B cell (primary cell): Measurements from ENCODE around the gene NMNAT3. TPM values are rescaled to one million over a fixed set of nuclear protein-coding genes. Genes with fewer than 3 reads are reported as not detected.

Source experiments
- ATAC-seq: fragments of 200-7000 bp; cut with Tn5 transposase; one replicate; pipeline ENCODE4 v1.10.0; 2021; ENCODE audit warnings: low read depth, mild to moderate bottlenecking, moderate number of reproducible peaks, moderate library complexity
- CTCF ChIA-PET: fragments of 350-600 bp; sonication (Branson Sonifier 250); formaldehyde crosslinking; loops from one replicate; lab custom pipeline; 2021; ENCODE audit warnings: antibody characterized with exemption, inconsistent platforms; lab: Charles Lee
- POLR2A ChIA-PET: fragments of 350-600 bp; sonication (Branson Sonifier 250); formaldehyde crosslinking; loops from one replicate; lab custom pipeline; 2021; ENCODE audit warnings: antibody characterized with exemption; lab: Charles Lee
- DNase-seq: peaks from one replicate; pipeline ENCODE4 v3.0.0; 2013
- H2AFZ ChIP-seq: 2 replicates; pipeline ENCODE4 v1.6.1; 2012; ENCODE audit warnings: mild to moderate bottlenecking, low read depth, low read length; ENCODE audit not compliant: insufficient read depth, poor library complexity, severe bottlenecking
- H3K27ac ChIP-seq, 2 donors: 1 replicate in 1 of 2; 2 replicates in 1 of 2; pipeline ENCODE4 v1.5.1; 2012 to 2013; ENCODE audit warnings: low read length in 2 of 2, mild to moderate bottlenecking in 2 of 2, moderate library complexity in 1 of 2
- H3K27me3 ChIP-seq, 4 experiments: fragments of 200-600 bp in 1 of 4; sonication (generic) in 1 of 4; replicated peaks in 1 of 4; 1 replicate in 2 of 4; 2 replicates in 2 of 4; pipeline versions ENCODE4 v1.6.1 to v1.7.0; 2013 to 2016; ENCODE audit warnings: low read length in 3 of 4, mild to moderate bottlenecking in 2 of 4, mixed read lengths in 1 of 4, moderate library complexity in 1 of 4; ENCODE audit not compliant: insufficient read depth in 4 of 4, control insufficient read depth in 3 of 4; ENCODE audit errors: control extremely low read depth in 1 of 4
- H3K36me3 ChIP-seq, 2 experiments: replicated peaks in 1 of 2; 1 replicate in 1 of 2; 2 replicates in 1 of 2; pipeline versions ENCODE4 v1.6.1 to v1.7.1; 2013; ENCODE audit warnings: low read length in 1 of 2; ENCODE audit not compliant: insufficient read depth in 2 of 2, control insufficient read depth in 1 of 2; ENCODE audit errors: control extremely low read depth in 1 of 2, extremely low read depth in 1 of 2
- H3K4me1 ChIP-seq, 2 donors: fragments of 200-600 bp in 1 of 2; sonication (generic) in 1 of 2; 1 replicate in 1 of 2; 2 replicates in 1 of 2; pipeline versions ENCODE4 v1.5.1 to v1.6.1; 2013 to 2017; ENCODE audit warnings: low read length in 2 of 2; ENCODE audit not compliant: control insufficient read depth in 2 of 2, insufficient read depth in 2 of 2
- H3K4me2 ChIP-seq: replicated peaks from 2 replicates; pipeline ENCODE3; 2012; ENCODE audit warnings: mild to moderate bottlenecking, low read depth, low read length; ENCODE audit not compliant: poor library complexity, severe bottlenecking
- H3K4me3 ChIP-seq, 5 experiments: fragments of 200-600 bp in 1 of 5; sonication (generic) in 1 of 5; 1 replicate in 3 of 5; 2 replicates in 2 of 5; pipeline versions ENCODE4 v1.5.1 to v1.7.0; 2011 to 2016; ENCODE audit warnings: low read length in 4 of 5, mild to moderate bottlenecking in 4 of 5, low read depth in 2 of 5, control low read depth in 1 of 5, moderate library complexity in 1 of 5; ENCODE audit not compliant: insufficient read depth in 1 of 5; ENCODE audit errors: control extremely low read depth in 1 of 5, extremely low read depth in 1 of 5
- H3K79me2 ChIP-seq: fragments of 200-600 bp; sonication (generic); one replicate; pipeline ENCODE4 v1.6.0; 2016; ENCODE audit warnings: low read length; ENCODE audit not compliant: control insufficient read depth, insufficient read depth
- H3K9ac ChIP-seq: fragments of 200-600 bp; sonication (generic); 2 replicates; pipeline ENCODE4 v1.6.1; 2017; ENCODE audit warnings: mild to moderate bottlenecking, low read length, moderate library complexity
- H3K9me3 ChIP-seq, 3 donors: one replicate each; pipeline versions ENCODE4 v1.6.1 to v1.7.1; 2013; ENCODE audit warnings: low read length in 2 of 3; ENCODE audit not compliant: control insufficient read depth in 2 of 3, insufficient read depth in 1 of 3; ENCODE audit errors: control extremely low read depth in 1 of 3
- H4K20me1 ChIP-seq: 2 replicates; pipeline ENCODE4 v1.6.0; 2012; ENCODE audit warnings: mild to moderate bottlenecking, low read length; ENCODE audit not compliant: insufficient read depth, control insufficient read depth, poor library complexity, severe bottlenecking
- H3K27ac Mint-ChIP-seq: one replicate; pipeline ENCODE4 v1.8.0; 2021; ENCODE audit warnings: mixed read lengths
- H3K27me3 Mint-ChIP-seq: one replicate; pipeline ENCODE4 v1.8.0; 2021; ENCODE audit warnings: mixed read lengths
- H3K4me1 Mint-ChIP-seq: one replicate; pipeline ENCODE4 v1.8.0; 2021; ENCODE audit warnings: mixed read lengths
- H3K4me3 Mint-ChIP-seq: one replicate; pipeline ENCODE4 v1.8.0; 2021; ENCODE audit warnings: mixed read lengths
- H3K9me3 Mint-ChIP-seq: one replicate; pipeline ENCODE4 v1.8.0; 2022; ENCODE audit warnings: mixed read lengths; ENCODE audit not compliant: insufficient read depth
- CTCF ChIP-seq: fragments of 200-600 bp; IDR thresholded peaks from one replicate; pipeline ENCODE4 v1.8.0; 2022; ENCODE audit warnings: antibody characterized with exemption, mild to moderate bottlenecking
- EZH2 ChIP-seq: IDR thresholded peaks from 2 replicates; pipeline ENCODE4 v1.6.1; 2012; ENCODE audit warnings: borderline replicate concordance, low read depth, mild to moderate bottlenecking, moderate library complexity, low read length; ENCODE audit not compliant: insufficient read depth, poor library complexity, severe bottlenecking
- WGBS: methylation state at CpG from one replicate; pipeline ENCODE4 v1.1.5; 2013; ENCODE audit warnings: missing lambda C conversion rate; ENCODE audit not compliant: insufficient coverage; 5-methylcytosine and 5-hydroxymethylcytosine counted together
- intact Hi-C: fragments of 100-400 bp; cut with micrococcal nuclease; formaldehyde crosslinking; loops from one replicate; pipeline ENCODE4 v1.10.0; 2022
- polyA plus RNA-seq: library from polyadenylated mRNA; depleted of rRNA; stranded (reverse); fragments of >200 nt; gene quantifications from 2 replicates; pipeline ENCODE4 v1.2.3, GENCODE V29; 2012
- total RNA-seq, 2 donors: library from RNA; stranded (reverse); fragments of 120-200 nt in 1 of 2; gene quantifications; 1 replicate in 1 of 2; 2 replicates in 1 of 2; pipeline versions ENCODE4 v1.2.3 to v1.2.4, GENCODE V29; 2013 to 2022

The NMNAT3 gene
- total and polyA plus RNA-seq, 2 donors (not counting 1 experiment from before 2014, with no cell fraction given): 1.9 to 3.3 TPM

GRCh38 chr3:139537795-139538621, 139.8 kb downstream of the NMNAT3 start:
- peaks cover 12% of the 10 kb centered on the region for H3K4me1 Mint-ChIP-seq
- CTCF ChIA-PET: no interaction called here
- H3K27ac Mint-ChIP-seq: no peak overlapping the region
- H3K9ac ChIP-seq: no peak overlapping the region
- H3K36me3 ChIP-seq: no peaks in the 10 kb centered on the region
- H3K9me3 Mint-ChIP-seq: no peaks in the 10 kb centered on the region
- WGBS: 84% methylated on average over 4 of the region's 5 CpGs
- no peaks in the 10 kb centered on the region for H3K9me3 ChIP-seq
- no peaks in the 10 kb centered on the region for H4K20me1 ChIP-seq
- H3K4me3 Mint-ChIP-seq: no peak overlapping the region
- DNase-seq (no peak), ATAC-seq (no peak)
- H3K4me1 ChIP-seq: peaks cover 0 to 4% of the 10 kb centered on the region in 2 donors
- H3K27me3 ChIP-seq: peaks cover 0 to 35% (median 13%) of the 10 kb centered on the region in 4 experiments
- intact Hi-C loops: no loop called here
- no peak for TF ChIP-seq EZH2
- no peak for TF ChIP-seq CTCF
- no peak overlapping the region for H3K4me2 ChIP-seq
- H3K27me3 Mint-ChIP-seq: peaks cover 52% of the 10 kb centered on the region
- POLR2A ChIA-PET: no interaction called here
- H3K79me2 ChIP-seq: no peaks in the 10 kb centered on the region
- no peak overlapping the region for H3K4me3 ChIP-seq
- H2AFZ ChIP-seq: no peak overlapping the region
- H3K27ac ChIP-seq: no peak overlapping the region

- Histone ChIP-seq H3K9ac (no peak overlapping the region), H3K4me2 (no peak overlapping the region), H3K4me3 (no peak overlapping the region), H3K79me2 (no peaks in the 10 kb centered on the region), H3K9me3 (no peaks in the 10 kb centered on the region), H4K20me1 (no peaks in the 10 kb centered on the region), H3K4me1 (peaks cover 0 to 4% of the 10 kb centered on the region in 2 donors), H3K27me3 (peaks cover 0 to 35% (median 13%) of the 10 kb centered on the region in 4 experiments), H2AFZ (no peak overlapping the region), H3K27ac (no peak overlapping the region), H3K36me3 (no peaks in the 10 kb centered on the region)
- TF ChIP-seq CTCF (no peak), EZH2 (no peak)
- Mint-ChIP-seq H3K4me1 (peaks cover 12% of the 10 kb centered on the region), H3K27ac (no peak overlapping the region), H3K9me3 (no peaks in the 10 kb centered on the region), H3K27me3 (peaks cover 45% of the 10 kb centered on the region), H3K4me3 (no peak overlapping the region)
- ChIA-PET CTCF (no interaction called here), POLR2A (no interaction called here)
- DNase-seq (no peak), ATAC-seq (no peak)
- intact Hi-C loops: no loop called here
These were observed 140.4 kb downstream of the NMNAT3 start for GRCh38 chr3:139537361-139537760.
